Prostate gland (tissue), 2 donors: Measurements from ENCODE around the gene HNF4A. TPM values are rescaled to one million over a fixed set of nuclear protein-coding genes. Genes with fewer than 3 reads are reported as not detected.

Experiments
- DNase-seq: peaks from one replicate; pipeline ENCODE4 v3.0.0-alpha.2; 2019; ENCODE audit warnings: low spot score
- H3K27ac ChIP-seq, 2 donors: fragments of 200-600 bp; sonication (generic); 2 replicates each; pipeline ENCODE4 v1.5.1; 2017 to 2019
- H3K27me3 ChIP-seq: fragments of 200-600 bp; sonication (generic); replicated peaks from 2 replicates; pipeline ENCODE4 v1.5.1; 2019; ENCODE audit not compliant: insufficient read depth
- H3K36me3 ChIP-seq, 2 donors: fragments of 200-600 bp; sonication (generic); 1 replicate in 1 of 2; 2 replicates in 1 of 2; pipeline versions ENCODE4 v1.5.1 to v1.8.1; 2017 to 2019
- H3K4me1 ChIP-seq: fragments of 200-600 bp; sonication (generic); replicated peaks from 2 replicates; pipeline ENCODE4 v1.5.1; 2019
- H3K4me3 ChIP-seq, 2 donors: fragments of 200-600 bp; sonication (generic); 2 replicates each; pipeline ENCODE4 v1.5.1; 2017 to 2019
- H3K9me3 ChIP-seq: fragments of 200-600 bp; sonication (generic); 2 replicates; pipeline ENCODE4 v1.5.1; 2017
- CTCF ChIP-seq, 4 experiments: fragments of 200-600 bp in 2 of 4; fragments of 450-650 bp in 2 of 4; sonication (generic) in 2 of 4; IDR thresholded peaks; 1 replicate in 3 of 4; 2 replicates in 1 of 4; pipeline ENCODE4 v1.5.1; 2016 to 2019; ENCODE audit warnings: antibody characterized with exemption in 4 of 4, mild to moderate bottlenecking in 2 of 4, moderate library complexity in 2 of 4
- POLR2A ChIP-seq: fragments of 450-650 bp; IDR thresholded peaks from one replicate; pipeline ENCODE4 v1.6.1; 2016; ENCODE audit warnings: antibody characterized with exemption, mild to moderate bottlenecking
- POLR2AphosphoS5 ChIP-seq: sonication (generic); formaldehyde crosslinking; IDR thresholded peaks from one replicate; pipeline ENCODE4 v1.6.1; 2017; ENCODE audit warnings: antibody characterized with exemption
- WGBS: methylation state at CpG from one replicate; pipeline ENCODE4 v1.1.5; 2018; 5-methylcytosine and 5-hydroxymethylcytosine counted together
- intact Hi-C: fragments of 100-400 bp; cut with DNase I; formaldehyde crosslinking; loops from one replicate; pipeline ENCODE4 v1.14.2; 2022
- total RNA-seq, 2 donors: library from RNA; depleted of rRNA; stranded (reverse); fragments of >200 nt; gene quantifications; one replicate each; pipeline ENCODE4 v1.1.0, GENCODE V29; 2016

Gene HNF4A
- total RNA-seq, 2 donors from 2014 or later, result not detected

DNA sequence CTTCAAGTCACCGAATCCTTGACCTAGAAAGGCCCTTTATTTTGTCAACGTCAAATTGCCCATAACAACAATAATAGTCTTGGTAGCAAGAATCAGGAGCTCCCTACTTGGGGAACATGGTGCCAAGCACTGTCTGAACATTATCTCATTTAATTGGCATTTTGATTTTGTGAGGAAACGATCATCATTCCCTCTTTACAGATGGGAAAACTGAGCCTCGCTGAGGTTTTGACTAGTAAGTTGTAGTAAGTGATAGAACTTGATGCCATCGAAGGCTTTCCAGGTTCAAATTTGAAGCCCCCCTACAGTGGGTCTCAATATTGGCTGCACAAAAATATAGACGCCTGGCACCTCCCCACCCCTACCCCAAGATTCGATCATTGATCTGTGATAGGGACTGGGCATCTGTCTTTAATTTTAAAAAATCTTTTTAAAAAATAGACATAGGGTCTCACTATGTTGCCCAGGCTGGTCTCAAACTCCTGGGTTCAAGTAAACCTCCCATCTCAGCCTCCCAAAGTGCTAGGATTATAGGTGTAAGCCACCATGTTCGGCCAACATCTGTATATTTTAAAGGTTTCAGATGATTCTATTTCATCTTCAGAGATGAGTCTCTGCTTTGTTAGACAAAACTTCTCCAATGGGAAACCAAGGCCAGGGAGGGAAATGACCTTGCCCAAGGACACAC lies 36.7 kb downstream of the HNF4A start:
- no peaks in the 10 kb centered on the region for H3K9me3 ChIP-seq
- no peak for TF ChIP-seq POLR2AphosphoS5
- TF ChIP-seq CTCF (IDR thresholded peaks at IDR 0.05), result no peak
- no peak for TF ChIP-seq POLR2A
- H3K27ac ChIP-seq, result no peak overlapping the region
- peaks cover 3% of the 10 kb centered on the region for H3K27me3 ChIP-seq
- H3K4me1 ChIP-seq, result no peaks in the 10 kb centered on the region
- DNase-seq, result no peak
- intact Hi-C loops, result no loop called here
- H3K36me3 ChIP-seq, result no peaks in the 10 kb centered on the region
- WGBS, result 95% methylated on average over 8 of the region's 8 CpGs
- no peak overlapping the region for H3K4me3 ChIP-seq

DNA sequence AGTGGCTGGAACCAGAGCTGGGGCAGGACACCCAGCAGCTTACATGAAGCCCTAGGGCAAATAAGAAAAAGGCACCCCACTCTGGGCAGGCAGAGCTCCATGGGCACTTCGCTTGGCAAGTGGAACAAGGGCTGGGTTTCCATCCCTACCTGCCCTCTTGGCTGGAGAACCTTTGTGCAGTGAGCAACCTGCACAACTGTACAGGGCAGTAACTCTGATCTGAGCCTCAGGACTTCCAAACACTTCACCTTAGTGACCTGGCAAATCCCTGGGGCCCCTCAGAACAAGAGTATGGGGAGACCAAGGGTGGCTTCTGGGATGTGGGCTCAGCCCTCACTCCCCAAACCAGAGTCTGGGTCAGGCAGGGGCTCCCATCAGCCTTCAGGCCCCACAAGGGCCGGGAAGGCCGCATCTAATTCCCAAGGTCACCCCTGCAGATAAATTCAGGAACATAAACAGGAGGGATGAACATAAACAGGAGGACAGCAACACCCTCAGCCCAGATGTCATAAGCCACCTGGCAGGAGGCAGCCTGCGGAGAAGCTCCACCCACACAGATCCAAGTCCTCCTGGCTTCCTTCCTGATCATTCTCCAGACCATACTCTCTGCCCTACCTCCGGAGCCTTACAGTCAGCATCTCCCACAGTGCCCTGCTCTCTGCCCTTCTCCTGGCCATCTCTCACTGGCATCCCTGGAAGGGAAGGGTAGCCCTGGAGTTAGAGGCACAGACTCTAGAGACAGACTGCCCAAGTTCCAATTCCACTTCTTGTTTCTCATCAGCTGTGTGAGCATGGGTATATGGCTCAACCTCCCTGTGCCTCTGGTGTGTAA lies 37.5 kb downstream of the HNF4A start:
- H3K4me1 ChIP-seq, result no peaks in the 10 kb centered on the region
- H3K27me3 ChIP-seq, result peaks cover 3% of the 10 kb centered on the region
- no peak overlapping the region for H3K4me3 ChIP-seq
- no peak overlapping the region for H3K27ac ChIP-seq
- 82% methylated on average over 5 of the region's 5 CpGs for WGBS
- TF ChIP-seq POLR2AphosphoS5 (no peak), POLR2A (no peak), CTCF (IDR thresholded peaks at IDR 0.05) (no peak)
- no peaks in the 10 kb centered on the region for H3K36me3 ChIP-seq
- H3K9me3 ChIP-seq, result no peaks in the 10 kb centered on the region
- intact Hi-C loops, result no loop called here
- no peak for DNase-seq

DNA sequence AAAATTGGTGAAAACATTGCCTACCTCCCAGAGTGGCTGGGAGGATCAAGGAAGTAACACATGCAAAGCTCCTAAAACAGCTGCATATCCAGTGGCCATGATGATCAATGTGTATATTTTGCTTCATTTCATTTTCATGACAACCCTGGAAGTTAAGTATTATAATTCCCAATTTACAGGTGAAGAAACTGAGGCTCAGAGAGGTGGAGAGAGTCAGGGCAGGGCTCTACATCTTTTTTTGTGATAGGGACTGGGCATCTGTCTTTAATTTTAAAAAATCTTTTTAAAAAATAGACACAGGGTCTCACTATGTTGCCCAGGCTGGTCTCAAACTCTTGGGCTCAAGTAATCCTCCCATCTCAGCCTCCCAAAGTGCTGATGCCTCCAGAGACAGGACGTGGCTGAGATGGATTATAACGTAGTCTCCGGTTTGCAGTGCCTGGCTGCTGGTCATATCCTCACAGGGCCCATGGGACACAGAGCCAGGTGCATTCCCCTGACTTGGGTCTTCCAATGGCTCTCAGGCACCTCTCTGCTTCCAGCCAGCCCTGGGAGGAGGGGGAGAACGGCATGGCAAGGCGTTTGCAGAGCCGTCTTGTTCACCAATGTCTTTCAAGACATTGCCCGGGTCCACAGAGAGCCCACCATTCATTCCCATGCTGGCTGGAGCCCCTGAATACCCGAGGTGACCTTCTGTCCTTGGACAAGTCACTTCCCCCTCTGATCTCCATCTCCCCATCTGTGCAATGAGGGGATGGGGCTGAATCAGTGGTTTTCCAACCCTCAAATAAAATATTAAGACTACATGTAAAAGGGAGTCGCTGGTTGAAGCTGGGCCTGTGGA lies 38.3 kb downstream of the HNF4A start:
- H3K4me1 ChIP-seq, result no peaks in the 10 kb centered on the region
- no peaks in the 10 kb centered on the region for H3K36me3 ChIP-seq
- TF ChIP-seq CTCF (IDR thresholded peaks at IDR 0.05) (no peak), POLR2A (no peak), POLR2AphosphoS5 (no peak)
- H3K4me3 ChIP-seq, result no peak overlapping the region
- 81% methylated on average over 9 of the region's 9 CpGs for WGBS
- DNase-seq, result no peak
- no peaks in the 10 kb centered on the region for H3K27me3 ChIP-seq
- H3K9me3 ChIP-seq, result no peaks in the 10 kb centered on the region
- intact Hi-C loops, result no loop called here
- H3K27ac ChIP-seq, result no peak overlapping the region

DNA sequence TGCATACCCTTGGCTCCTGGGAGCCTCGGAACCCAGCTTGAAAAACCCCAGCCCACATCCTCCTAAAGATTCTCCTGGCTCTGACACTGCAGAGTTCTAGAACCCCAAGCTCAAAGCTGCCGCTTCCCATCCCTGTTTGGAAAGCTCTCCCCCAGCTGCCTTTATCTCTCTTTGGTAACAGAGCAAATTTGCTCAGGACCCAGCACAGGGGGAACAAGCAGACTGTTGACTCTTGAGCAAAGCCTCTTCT lies 38.9 kb downstream of the HNF4A start:
- no peaks in the 10 kb centered on the region for H3K27me3 ChIP-seq
- no peak overlapping the region for H3K27ac ChIP-seq
- no peak for TF ChIP-seq CTCF (IDR thresholded peaks at IDR 0.05)
- no peak for TF ChIP-seq POLR2AphosphoS5
- no peak for TF ChIP-seq POLR2A
- intact Hi-C loops, result no loop called here
- H3K9me3 ChIP-seq, result no peaks in the 10 kb centered on the region
- H3K4me3 ChIP-seq, result no peak overlapping the region
- H3K4me1 ChIP-seq, result no peaks in the 10 kb centered on the region
- 68% methylated on average over 2 of the region's 2 CpGs for WGBS
- DNase-seq, result no peak
- H3K36me3 ChIP-seq, result no peaks in the 10 kb centered on the region
